AG10803 (cell line): Measurements from ENCODE around the gene P2RY8.
"Not testable (repeated sequence)": the region's sequence is repeated elsewhere in the genome, so short reads cannot be mapped to it uniquely, and the experiment has no call there.

Experiments
- DNase-seq: peaks from one replicate; pipeline ENCODE4 v3.0.0; 2010; ENCODE audit warnings: low read depth
- H3K4me3 ChIP-seq: 2 replicates; pipeline ENCODE4 v1.5.1; 2011; ENCODE audit warnings: mild to moderate bottlenecking, low read length, control low read depth
- CTCF ChIP-seq: conservative IDR thresholded peaks from 2 replicates; pipeline ENCODE4 v1.5.1; 2011; ENCODE audit warnings: mild to moderate bottlenecking, low read length, control low read depth, inconsistent platforms

P2RY8 gene

GRCh38 chrX:1475881-1476280 is 61.1 kb downstream of the P2RY8 start:
- H3K4me3 ChIP-seq = no peak overlapping the region
- DNase-seq = no peak
- no peak for TF ChIP-seq CTCF

GRCh38 chrX:1475481-1475880 is 61.5 kb downstream of the P2RY8 start:
- DNase-seq = no peak
- no peak for TF ChIP-seq CTCF
- no peak overlapping the region for H3K4me3 ChIP-seq

GRCh38 chrX:1474593-1474992 is 62.4 kb downstream of the P2RY8 start:
- not testable (repeated sequence) for DNase-seq, H3K4me3 ChIP-seq

GRCh38 chrX:1472975-1473374 is 64.0 kb downstream of the P2RY8 start:
- no peak for TF ChIP-seq CTCF
- no peak overlapping the region for H3K4me3 ChIP-seq
- no peak for DNase-seq

- peak; percentile 68 for DNase-seq
- TF ChIP-seq CTCF = no peak
- no peak overlapping the region for H3K4me3 ChIP-seq
Measured at GRCh38 chrX:1468250-1468772, 68.7 kb downstream of the P2RY8 start.

GRCh38 chrX:1466971-1467561 is 69.9 kb downstream of the P2RY8 start:
- TF ChIP-seq CTCF = no peak
- no peak for DNase-seq
- no peak overlapping the region for H3K4me3 ChIP-seq

- TF ChIP-seq CTCF = no peak
- no peak overlapping the region for H3K4me3 ChIP-seq
- DNase-seq = no peak
Measured at GRCh38 chrX:1466232-1466661, 70.7 kb downstream of the P2RY8 start.
